Left lung (tissue), 10 donors: ENCODE measurements around the gene EIF4E2. TPM values are rescaled to one million over a fixed set of nuclear protein-coding genes. Genes with fewer than 3 reads are reported as not detected.

ENCODE experiments used
- ATAC-seq: fragments of 200-7000 bp; cut with Tn5 transposase; one replicate; pipeline ENCODE4 v1.9.1; 2020; ENCODE audit warnings: moderate library complexity
- DNase-seq, 4 donors: peaks; one replicate each; pipeline ENCODE4 v3.0.0-alpha.2; 2013 to 2020
- H3K27ac ChIP-seq, 2 donors: fragments of 200-600 bp; sonication (generic) in 1 of 2; one replicate each; pipeline versions ENCODE4 v1.5.0 to v1.8.0; 2020 to 2021
- H3K27me3 ChIP-seq, 2 donors: fragments of 200-600 bp; sonication (generic) in 1 of 2; one replicate each; pipeline versions ENCODE4 v1.5.0 to v1.8.0; 2020 to 2021
- H3K36me3 ChIP-seq, 2 donors: fragments of 200-600 bp; sonication (generic) in 1 of 2; one replicate each; pipeline versions ENCODE4 v1.5.0 to v1.8.0; 2020 to 2021
- H3K4me1 ChIP-seq, 2 donors: fragments of 200-600 bp; one replicate each; pipeline ENCODE4 v1.8.0; 2021
- H3K4me3 ChIP-seq, 2 donors: fragments of 200-600 bp; sonication (generic) in 1 of 2; one replicate each; pipeline versions ENCODE4 v1.5.0 to v1.8.0; 2020 to 2021; ENCODE audit warnings: mild to moderate bottlenecking in 1 of 2
- H3K9me3 ChIP-seq, 2 donors: fragments of 200-600 bp; sonication (generic) in 1 of 2; one replicate each; pipeline versions ENCODE4 v1.5.0 to v1.8.0; 2020 to 2021
- intact Hi-C, 2 donors: fragments of 100-400 bp; cut with DNase I; formaldehyde crosslinking; loops; one replicate each; pipeline versions ENCODE4 v1.11.2 to v1.14.2; 2022
- polyA plus RNA-seq, 6 donors: library from polyadenylated mRNA; unstranded; fragments of 120-200 nt; gene quantifications; one replicate each; pipeline ENCODE4 v1.2.1, GENCODE V29; 2013; ENCODE audit not compliant: insufficient read length in 6 of 6
- total RNA-seq, 2 donors: library from RNA; stranded (reverse); fragmentation: NEBNext Ultra II Directional; extraction: Animal tissue kit (Norgen Biotek cat#: 25700); gene quantifications; one replicate each; pipeline ENCODE4 v1.2.1, GENCODE V29; 2021
- TF ChIP-seq, protein P1 (sequence below), 2 donors: fragments of 200-600 bp; sonication (generic) in 1 of 2; IDR thresholded peaks; one replicate each; pipeline versions ENCODE4 v1.5.0 to v1.8.0; 2021; ENCODE audit warnings: antibody characterized with exemption in 2 of 2
- donor health status: DM: no; HTN: yes; CAD: no.
- donor health status: DM: no; HTN: no; CAD: no.

The EIF4E2 gene
- total and polyA plus RNA-seq, 8 donors, result 67.4 to 108 (median 96.4) TPM

GRCh38 chr2:232506709-232507108 is 43.8 kb upstream of the EIF4E2 start:
- Histone ChIP-seq H3K27me3 (peaks cover 23 to 71% of the 10 kb centered on the region in 2 donors), H3K4me3 (no peak overlapping the region), H3K36me3 (no peaks in the 10 kb centered on the region), H3K27ac (no peak overlapping the region), H3K9me3 (no peaks in the 10 kb centered on the region), H3K4me1 (peaks cover 7 to 13% of the 10 kb centered on the region in 2 donors)
- no peak for ATAC-seq
- TF ChIP-seq, protein P1, sequence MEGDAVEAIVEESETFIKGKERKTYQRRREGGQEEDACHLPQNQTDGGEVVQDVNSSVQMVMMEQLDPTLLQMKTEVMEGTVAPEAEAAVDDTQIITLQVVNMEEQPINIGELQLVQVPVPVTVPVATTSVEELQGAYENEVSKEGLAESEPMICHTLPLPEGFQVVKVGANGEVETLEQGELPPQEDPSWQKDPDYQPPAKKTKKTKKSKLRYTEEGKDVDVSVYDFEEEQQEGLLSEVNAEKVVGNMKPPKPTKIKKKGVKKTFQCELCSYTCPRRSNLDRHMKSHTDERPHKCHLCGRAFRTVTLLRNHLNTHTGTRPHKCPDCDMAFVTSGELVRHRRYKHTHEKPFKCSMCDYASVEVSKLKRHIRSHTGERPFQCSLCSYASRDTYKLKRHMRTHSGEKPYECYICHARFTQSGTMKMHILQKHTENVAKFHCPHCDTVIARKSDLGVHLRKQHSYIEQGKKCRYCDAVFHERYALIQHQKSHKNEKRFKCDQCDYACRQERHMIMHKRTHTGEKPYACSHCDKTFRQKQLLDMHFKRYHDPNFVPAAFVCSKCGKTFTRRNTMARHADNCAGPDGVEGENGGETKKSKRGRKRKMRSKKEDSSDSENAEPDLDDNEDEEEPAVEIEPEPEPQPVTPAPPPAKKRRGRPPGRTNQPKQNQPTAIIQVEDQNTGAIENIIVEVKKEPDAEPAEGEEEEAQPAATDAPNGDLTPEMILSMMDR (IDR thresholded peaks at IDR 0.05), result no peak
- no peak for DNase-seq
- intact Hi-C loops, result no loop called here

GRCh38 chr2:232508251-232508650 is 42.2 kb upstream of the EIF4E2 start:
- no peak for ATAC-seq
- H3K36me3 ChIP-seq, result no peaks in the 10 kb centered on the region
- H3K4me1 ChIP-seq, result peaks cover 3 to 6% of the 10 kb centered on the region in 2 donors
- TF ChIP-seq, protein P1 (IDR thresholded peaks at IDR 0.05), result no peak
- intact Hi-C loops, result no loop called here
- DNase-seq, result no peak
- no peaks in the 10 kb centered on the region for H3K9me3 ChIP-seq
- peaks cover 16 to 70% of the 10 kb centered on the region in 2 donors for H3K27me3 ChIP-seq
- no peak overlapping the region for H3K4me3 ChIP-seq
- H3K27ac ChIP-seq, result no peak overlapping the region

DNA sequence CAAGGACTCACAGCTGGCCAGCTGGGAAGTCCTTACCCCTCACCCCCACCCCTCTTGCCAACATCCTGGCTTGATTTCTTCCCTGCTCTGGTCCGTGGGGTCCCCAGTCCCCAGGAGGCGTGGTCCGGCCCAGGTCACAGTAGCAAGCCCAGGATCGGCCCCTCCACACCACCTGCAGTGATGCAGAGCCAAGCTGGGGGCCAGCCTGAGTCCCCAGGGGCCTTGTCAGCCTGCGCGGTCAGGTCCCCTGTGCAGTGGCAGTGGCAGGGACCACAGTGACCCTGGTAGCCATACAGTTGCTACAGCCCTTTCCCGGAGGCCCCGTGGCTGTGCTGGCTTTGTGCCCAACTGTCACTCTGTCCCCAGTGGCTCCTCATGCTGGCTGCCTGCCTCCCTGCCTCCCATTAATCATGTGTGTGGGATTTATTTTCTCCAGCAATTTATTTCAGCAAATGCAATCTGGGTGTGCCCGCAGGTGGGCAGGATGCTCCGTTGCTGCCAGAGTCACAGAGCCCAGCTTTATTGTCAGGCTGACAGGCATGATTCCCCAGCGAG is 39.1 kb upstream of the EIF4E2 start:
- DNase-seq (no peak), ATAC-seq (no peak)
- Histone ChIP-seq H3K4me3 (no peak overlapping the region), H3K27ac (no peak overlapping the region), H3K36me3 (no peaks in the 10 kb centered on the region), H3K4me1 (no peaks in the 10 kb centered on the region), H3K9me3 (no peaks in the 10 kb centered on the region), H3K27me3 (peaks cover 0 to 38% of the 10 kb centered on the region in 2 donors)
- TF ChIP-seq, protein P1 (IDR thresholded peaks at IDR 0.05), result no peak
- intact Hi-C loops, result no loop called here

DNA sequence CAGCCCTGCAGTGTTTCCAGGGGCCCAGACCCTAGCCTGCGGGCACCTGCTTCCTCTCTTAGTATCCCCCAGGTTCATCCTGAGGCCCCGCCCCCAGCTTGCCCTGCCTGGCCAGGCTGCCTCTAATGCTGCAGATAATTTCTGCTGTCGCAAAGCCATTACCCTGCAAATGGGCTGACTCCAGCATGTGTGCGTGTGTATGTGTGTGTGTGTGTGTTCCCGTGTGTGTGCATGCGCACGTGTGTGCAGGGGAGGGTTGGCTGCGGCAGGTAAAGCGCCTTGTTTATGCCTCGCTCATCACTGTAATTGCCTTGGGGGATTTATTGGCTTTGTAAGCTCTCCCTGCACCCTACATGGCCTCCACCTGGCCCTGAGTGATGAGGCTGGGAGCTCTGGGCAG is 37.9 kb upstream of the EIF4E2 start:
- ATAC-seq (no peak), DNase-seq (no peak)
- Histone ChIP-seq H3K27me3 (peaks cover 0 to 26% of the 10 kb centered on the region in 2 donors), H3K27ac (no peak overlapping the region), H3K4me1 (no peaks in the 10 kb centered on the region), H3K4me3 (no peak overlapping the region), H3K36me3 (no peaks in the 10 kb centered on the region), H3K9me3 (no peaks in the 10 kb centered on the region)
- intact Hi-C loops, result no loop called here
- TF ChIP-seq, protein P1 (IDR thresholded peaks at IDR 0.05), result no peak

DNA sequence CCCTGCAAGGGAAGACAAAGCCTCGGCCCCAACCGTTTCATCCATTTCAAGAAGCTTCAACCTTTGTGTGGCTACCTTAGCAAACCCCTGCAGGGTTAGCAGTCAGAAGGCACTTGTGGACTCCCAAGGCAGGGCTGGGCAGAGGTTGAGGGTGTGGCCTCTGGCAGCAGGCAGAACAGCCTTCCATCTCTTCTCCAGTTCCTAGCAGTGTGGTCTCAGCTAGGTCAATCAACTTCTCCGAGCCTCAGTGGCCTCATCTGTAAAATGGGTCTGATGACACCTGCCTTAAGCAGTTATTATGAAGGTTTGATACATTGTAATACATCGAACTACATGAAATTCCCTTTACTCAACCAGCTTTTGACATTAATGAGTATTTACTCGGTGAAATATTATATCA is 37.1 kb upstream of the EIF4E2 start:
- no peaks in the 10 kb centered on the region for H3K9me3 ChIP-seq
- no peak for DNase-seq
- TF ChIP-seq, protein P1 (IDR thresholded peaks at IDR 0.05), result no peak
- H3K27me3 ChIP-seq, result peaks cover 0 to 20% of the 10 kb centered on the region in 2 donors
- intact Hi-C loops, result no loop called here
- no peaks in the 10 kb centered on the region for H3K36me3 ChIP-seq
- no peak overlapping the region for H3K27ac ChIP-seq
- H3K4me1 ChIP-seq, result no peaks in the 10 kb centered on the region
- ATAC-seq, result no peak
- H3K4me3 ChIP-seq, result no peak overlapping the region
